CD4-positive, alpha-beta T cell treated with Interleukin-4 for 1 hour (primary cell): ENCODE measurements around the gene CABP7.
"Not testable (repeated sequence)": the region's sequence is repeated elsewhere in the genome, so short reads cannot be mapped to it uniquely, and the experiment has no call there.

ENCODE experiments used
- DNase-seq, 2 donors: peaks; one replicate each; pipeline ENCODE4 v3.0.0-alpha.2; 2020 to 2022

CABP7 gene

GRCh38 chr22:29750559-29751538, 31.0 kb downstream of the CABP7 start:
- DNase-seq, result peak; percentile 32 to 48

GRCh38 chr22:29751669-29752068, 31.9 kb downstream of the CABP7 start:
- no peak for DNase-seq

GRCh38 chr22:29753808-29754657, 34.2 kb downstream of the CABP7 start:
- DNase-seq, result no peak

- DNase-seq, result not testable (repeated sequence)
These were observed 35.0 kb downstream of the CABP7 start for GRCh38 chr22:29754658-29755395.

- no peak for DNase-seq
These were observed 36.1 kb downstream of the CABP7 start for GRCh38 chr22:29755889-29756288.

- DNase-seq, result no peak
These were observed 36.5 kb downstream of the CABP7 start for GRCh38 chr22:29756341-29756740.

GRCh38 chr22:29757096-29757495, 37.3 kb downstream of the CABP7 start:
- no peak for DNase-seq

GRCh38 chr22:29758068-29758622, 38.3 kb downstream of the CABP7 start:
- DNase-seq, result no peak

- DNase-seq, result no peak
These were observed 39.2 kb downstream of the CABP7 start for GRCh38 chr22:29758959-29759358.

- no peak for DNase-seq
These were observed 42.5 kb downstream of the CABP7 start for GRCh38 chr22:29762263-29762662.

GRCh38 chr22:29765905-29766631, 46.3 kb downstream of the CABP7 start:
- peak in 1 of 2 donors; percentile 8 for DNase-seq

GRCh38 chr22:29766632-29767170, 46.9 kb downstream of the CABP7 start, which contains the start of gene ZMAT5:
Gene ZMAT5, minus strand, starts transcription at chr22:29767007. Its CDS starts 18,463 bp downstream, at chr22:29748544.
- DNase-seq, result peak; percentile 95 to 96

GRCh38 chr22:29767171-29768051, 47.6 kb downstream of the CABP7 start, which contains the start of gene UQCR10:
Gene UQCR10, plus strand, starts transcription at chr22:29767369. Its CDS starts 30 bp downstream, at chr22:29767399.
- peak; percentile 93 to 94 for DNase-seq

- DNase-seq, result no peak
These were observed 48.4 kb downstream of the CABP7 start for GRCh38 chr22:29768052-29768693.

- DNase-seq, result no peak
These were observed 50.0 kb downstream of the CABP7 start for GRCh38 chr22:29769723-29770321.

- no peak for DNase-seq
These were observed 52.4 kb downstream of the CABP7 start for GRCh38 chr22:29772170-29772641.

- no peak for DNase-seq
These were observed 53.4 kb downstream of the CABP7 start for GRCh38 chr22:29773233-29773632.

GRCh38 chr22:29780220-29780619, 60.4 kb downstream of the CABP7 start:
- DNase-seq, result no peak
